HG03095 (cell line): ENCODE results near the gene ALS2.
"Not testable (repeated sequence)": the region's sequence is repeated elsewhere in the genome, so short reads cannot be mapped to it uniquely, and the experiment has no call there.

Experiments used
- ATAC-seq: cut with Tn5 transposase; IDR thresholded peaks from one replicate; pipeline ENCODE4 v1.9.1; 2021; ENCODE audit warnings: moderate library complexity; ENCODE audit not compliant: unreplicated experiment

Gene ALS2

GRCh38 chr2:201678401-201678800, 102.3 kb downstream of the ALS2 start:
- ATAC-seq = no peak

- ATAC-seq = no peak
Observed at GRCh38 chr2:201675454-201675853, 105.3 kb downstream of the ALS2 start.

GRCh38 chr2:201674794-201675193, 105.9 kb downstream of the ALS2 start:
- no peak for ATAC-seq

- ATAC-seq = no peak
Observed at GRCh38 chr2:201674298-201674697, 106.4 kb downstream of the ALS2 start.

GRCh38 chr2:201673546-201673945, 107.2 kb downstream of the ALS2 start:
- ATAC-seq = no peak

GRCh38 chr2:201671205-201671604, 109.5 kb downstream of the ALS2 start:
- not testable (repeated sequence) for ATAC-seq

- ATAC-seq = no peak
Observed at GRCh38 chr2:201669865-201670264, 110.9 kb downstream of the ALS2 start.

GRCh38 chr2:201668402-201668910, 112.3 kb downstream of the ALS2 start:
- ATAC-seq = no peak

GRCh38 chr2:201664334-201664733, 116.4 kb downstream of the ALS2 start:
- no peak for ATAC-seq

GRCh38 chr2:201661366-201661765, 119.4 kb downstream of the ALS2 start:
- ATAC-seq = no peak

- no peak for ATAC-seq
Observed at GRCh38 chr2:201660293-201660895, 120.3 kb downstream of the ALS2 start.

- no peak for ATAC-seq
Observed at GRCh38 chr2:201656740-201657139, 124.0 kb downstream of the ALS2 start.

GRCh38 chr2:201656102-201656501, 124.6 kb downstream of the ALS2 start:
- no peak for ATAC-seq

- no peak for ATAC-seq
Observed at GRCh38 chr2:201654616-201655384, 125.9 kb downstream of the ALS2 start.

GRCh38 chr2:201653221-201653620, 127.5 kb downstream of the ALS2 start:
- no peak for ATAC-seq
